OCI-LY3 (cell line): ENCODE data around the gene GRIK2.

Source experiments
- EZH2phosphoT487 ChIP-seq: fragments of 200-600 bp; shearing (Covaris generic); IDR thresholded peaks from 2 replicates; pipeline ENCODE4 v1.6.1; 2018; ENCODE audit warnings: antibody characterized with exemption, mixed run types, low read depth
- TF ChIP-seq, protein P1 (sequence below): fragments of 200-600, 300-600 bp; sonication (generic); IDR thresholded peaks from 2 replicates; pipeline ENCODE4 v1.5.1; 2014; ENCODE audit warnings: antibody characterized with exemption, low read length, low read depth

DNA sequence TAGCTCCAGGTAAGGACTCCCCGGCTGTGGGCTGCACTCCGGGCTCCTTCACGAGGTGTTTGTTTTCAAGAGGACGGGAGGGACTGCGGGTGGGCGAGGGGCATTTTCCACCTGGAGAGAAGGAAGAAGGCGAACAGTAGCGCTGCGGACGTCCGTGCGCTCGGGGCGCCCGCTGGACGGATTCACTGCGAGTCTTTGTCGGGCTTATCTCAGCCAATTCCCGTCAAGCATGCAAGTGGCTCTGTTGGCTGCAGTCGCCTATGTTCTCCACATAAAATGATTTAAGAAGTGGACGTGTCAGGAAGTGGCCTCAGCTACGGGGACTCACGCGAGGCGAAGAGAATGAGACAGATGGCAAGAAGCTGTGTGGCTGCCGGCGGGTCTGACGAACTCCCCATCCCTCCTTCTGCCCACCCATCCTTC, 332 bp downstream of the GRIK2 start:
- TF ChIP-seq, protein P1, sequence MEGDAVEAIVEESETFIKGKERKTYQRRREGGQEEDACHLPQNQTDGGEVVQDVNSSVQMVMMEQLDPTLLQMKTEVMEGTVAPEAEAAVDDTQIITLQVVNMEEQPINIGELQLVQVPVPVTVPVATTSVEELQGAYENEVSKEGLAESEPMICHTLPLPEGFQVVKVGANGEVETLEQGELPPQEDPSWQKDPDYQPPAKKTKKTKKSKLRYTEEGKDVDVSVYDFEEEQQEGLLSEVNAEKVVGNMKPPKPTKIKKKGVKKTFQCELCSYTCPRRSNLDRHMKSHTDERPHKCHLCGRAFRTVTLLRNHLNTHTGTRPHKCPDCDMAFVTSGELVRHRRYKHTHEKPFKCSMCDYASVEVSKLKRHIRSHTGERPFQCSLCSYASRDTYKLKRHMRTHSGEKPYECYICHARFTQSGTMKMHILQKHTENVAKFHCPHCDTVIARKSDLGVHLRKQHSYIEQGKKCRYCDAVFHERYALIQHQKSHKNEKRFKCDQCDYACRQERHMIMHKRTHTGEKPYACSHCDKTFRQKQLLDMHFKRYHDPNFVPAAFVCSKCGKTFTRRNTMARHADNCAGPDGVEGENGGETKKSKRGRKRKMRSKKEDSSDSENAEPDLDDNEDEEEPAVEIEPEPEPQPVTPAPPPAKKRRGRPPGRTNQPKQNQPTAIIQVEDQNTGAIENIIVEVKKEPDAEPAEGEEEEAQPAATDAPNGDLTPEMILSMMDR, result no peak
- no peak for TF ChIP-seq EZH2phosphoT487
